HG03521 (cell line): ENCODE results near the gene UMAD1.

Source experiments
- ATAC-seq: cut with Tn5 transposase; IDR thresholded peaks from one replicate; pipeline ENCODE4 v1.9.1; 2021; ENCODE audit warnings: mild to moderate bottlenecking, moderate library complexity; ENCODE audit not compliant: unreplicated experiment

Gene UMAD1

DNA sequence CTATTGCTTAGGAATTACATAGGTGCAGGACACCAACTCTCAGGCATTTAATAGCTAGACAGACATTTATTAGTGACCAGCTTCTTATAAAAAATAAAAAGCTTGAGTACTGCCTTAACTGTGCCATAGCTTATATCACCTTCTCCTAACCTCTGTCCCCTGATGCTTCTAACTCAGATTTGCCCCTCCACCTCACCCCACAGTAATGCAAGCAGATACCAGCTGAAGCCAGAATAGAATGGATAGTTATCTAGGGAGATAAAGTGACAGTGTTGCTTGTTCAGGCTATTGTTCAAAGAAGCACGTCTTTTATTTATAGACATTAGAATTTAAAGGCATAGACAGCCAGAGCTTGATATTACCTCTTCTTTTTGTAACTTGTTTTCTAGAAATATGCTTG lies 228.5 kb downstream of the UMAD1 start:
- no peak for ATAC-seq

DNA sequence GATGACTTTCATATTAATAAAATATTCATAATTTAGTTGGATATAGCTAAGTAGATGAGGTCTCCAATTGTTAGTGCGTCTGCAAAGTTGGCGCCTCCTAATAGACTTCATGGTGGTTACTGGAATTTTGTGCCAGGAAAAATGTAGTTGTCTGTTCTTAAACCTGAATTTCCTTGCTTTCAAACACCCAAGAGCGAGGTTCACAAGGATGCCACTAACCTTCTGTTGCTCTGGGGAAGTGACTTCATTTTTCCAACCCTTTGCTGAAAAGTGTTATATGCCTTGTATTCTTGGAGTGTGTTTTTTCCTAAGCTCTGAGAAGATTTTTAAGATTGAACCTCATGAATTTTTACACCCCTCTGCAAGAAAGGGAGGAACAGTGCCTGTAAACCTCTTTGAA lies 229.1 kb downstream of the UMAD1 start:
- ATAC-seq: no peak

- no peak for ATAC-seq
These were observed 230.0 kb downstream of the UMAD1 start for GRCh38 chr7:7870555-7870954.

GRCh38 chr7:7876419-7876818 lies 235.9 kb downstream of the UMAD1 start:
- no peak for ATAC-seq

DNA sequence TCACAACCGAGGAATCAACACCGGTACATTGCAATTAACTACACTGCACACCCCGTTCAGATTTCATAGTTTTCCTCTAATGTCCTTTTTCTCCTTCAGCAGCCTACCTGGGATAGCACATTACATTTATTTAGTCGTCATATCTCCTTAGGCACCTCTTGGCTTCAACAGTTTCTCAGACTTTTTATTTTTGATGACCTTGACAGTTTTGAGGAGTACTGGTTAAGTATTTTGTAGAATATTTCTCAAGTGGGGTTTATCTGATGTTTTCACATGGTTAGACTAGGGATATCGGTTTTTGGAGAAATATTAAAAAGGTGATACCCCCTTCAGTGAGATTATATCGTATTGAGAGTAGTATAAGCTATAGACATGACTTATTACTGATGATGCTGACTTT lies 241.0 kb downstream of the UMAD1 start:
- no peak for ATAC-seq

GRCh38 chr7:7882888-7883287 lies 242.3 kb downstream of the UMAD1 start:
- no peak for ATAC-seq

GRCh38 chr7:7883394-7883793 lies 242.8 kb downstream of the UMAD1 start:
- no peak for ATAC-seq

- ATAC-seq: no peak
These were observed 244.3 kb downstream of the UMAD1 start for GRCh38 chr7:7884855-7885254.

- no peak for ATAC-seq
These were observed 249.4 kb downstream of the UMAD1 start for GRCh38 chr7:7889791-7890568.

GRCh38 chr7:7895004-7895650 lies 254.6 kb downstream of the UMAD1 start:
- ATAC-seq: no peak

GRCh38 chr7:7895754-7896153 lies 255.2 kb downstream of the UMAD1 start:
- no peak for ATAC-seq

- no peak for ATAC-seq
These were observed 257.0 kb downstream of the UMAD1 start for GRCh38 chr7:7897509-7897908.

DNA sequence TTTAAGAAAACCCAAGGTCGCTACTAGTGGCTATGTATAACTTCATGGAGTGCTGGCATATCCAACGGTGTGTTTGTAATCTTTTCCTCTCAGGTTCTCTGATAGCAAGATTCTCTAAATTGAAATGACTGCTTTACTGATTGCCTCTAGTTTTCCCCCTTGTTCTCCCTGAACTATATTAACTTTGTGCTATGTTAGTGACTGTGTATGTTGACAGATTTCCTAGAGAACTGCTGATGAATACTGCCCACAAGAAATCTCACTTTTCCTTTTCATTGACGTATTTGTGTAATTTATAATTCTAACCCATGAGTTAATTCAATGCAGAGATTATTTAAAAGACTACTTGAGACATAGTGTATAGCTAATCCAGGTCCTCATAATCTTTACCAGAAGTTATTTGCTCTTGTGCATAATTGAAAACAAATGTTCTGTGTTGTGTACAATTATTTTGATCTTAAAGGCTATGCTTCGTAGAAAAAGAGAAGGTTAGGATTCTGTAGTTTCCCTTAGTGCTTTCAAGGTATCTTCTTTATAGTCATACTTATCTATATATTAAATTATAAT lies 257.5 kb downstream of the UMAD1 start:
- ATAC-seq: no peak

GRCh38 chr7:7902845-7903244 lies 262.3 kb downstream of the UMAD1 start:
- ATAC-seq: no peak

DNA sequence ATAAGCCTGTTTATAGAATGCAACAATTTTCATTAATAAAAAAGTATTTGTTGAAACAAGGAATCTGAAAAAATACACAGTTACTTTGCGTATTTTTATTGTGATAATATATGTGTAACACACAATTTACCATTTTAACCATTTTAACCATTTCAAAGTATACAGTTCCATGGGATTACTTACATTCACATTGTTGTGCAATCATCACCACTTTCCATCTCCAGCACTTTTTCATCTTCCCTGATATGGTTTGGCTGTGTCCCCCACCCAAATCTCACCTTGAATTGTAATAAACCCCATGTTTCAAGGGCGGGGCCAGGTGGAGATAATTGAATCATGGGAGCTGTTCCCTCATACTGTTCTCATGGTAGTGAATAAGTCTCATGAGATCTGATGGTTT lies 266.8 kb downstream of the UMAD1 start:
- no peak for ATAC-seq

DNA sequence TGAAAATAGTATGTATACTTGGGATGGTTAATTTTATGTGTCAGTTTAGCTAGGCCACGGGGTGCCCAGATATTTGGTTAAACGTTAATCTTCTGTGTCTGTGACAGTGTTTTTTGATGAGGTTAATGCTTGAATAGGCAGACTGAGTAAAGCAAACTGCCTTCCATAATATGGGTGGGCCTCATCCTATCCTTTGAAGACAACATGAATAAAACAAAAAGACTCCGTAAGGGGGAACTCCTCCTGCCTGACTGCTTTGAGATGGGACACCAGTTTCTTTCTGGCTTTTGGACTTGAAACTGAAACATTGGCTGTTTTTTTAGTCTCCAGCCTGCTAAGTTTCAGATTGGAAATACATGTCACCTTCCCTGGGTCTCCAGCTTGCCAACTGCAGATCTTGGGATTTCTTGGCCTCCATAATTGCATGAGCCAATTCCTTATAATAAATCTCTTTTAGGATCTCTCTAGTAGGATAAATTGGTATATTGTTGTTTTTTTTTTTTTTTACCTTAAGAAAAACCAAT lies 268.1 kb downstream of the UMAD1 start:
- no peak for ATAC-seq

DNA sequence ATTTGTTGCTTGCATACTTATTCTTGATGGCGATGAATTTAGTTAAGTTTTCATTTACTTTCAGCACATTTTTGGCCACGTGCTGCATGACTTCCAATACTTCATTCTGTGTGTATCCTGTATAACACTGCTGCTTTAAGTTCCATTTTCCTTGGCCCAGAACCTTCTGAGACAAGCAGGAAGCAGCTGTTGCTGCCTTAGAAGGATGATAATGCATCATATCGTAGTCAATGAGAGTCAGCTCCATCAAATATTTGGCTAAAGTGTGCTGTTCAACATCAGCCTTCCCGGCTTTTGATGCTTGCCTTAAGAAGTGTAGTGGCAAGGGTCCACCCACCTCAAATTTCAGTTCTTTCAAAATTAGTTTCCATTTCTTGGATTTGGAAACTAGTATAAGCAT lies 268.8 kb downstream of the UMAD1 start:
- ATAC-seq: no peak

DNA sequence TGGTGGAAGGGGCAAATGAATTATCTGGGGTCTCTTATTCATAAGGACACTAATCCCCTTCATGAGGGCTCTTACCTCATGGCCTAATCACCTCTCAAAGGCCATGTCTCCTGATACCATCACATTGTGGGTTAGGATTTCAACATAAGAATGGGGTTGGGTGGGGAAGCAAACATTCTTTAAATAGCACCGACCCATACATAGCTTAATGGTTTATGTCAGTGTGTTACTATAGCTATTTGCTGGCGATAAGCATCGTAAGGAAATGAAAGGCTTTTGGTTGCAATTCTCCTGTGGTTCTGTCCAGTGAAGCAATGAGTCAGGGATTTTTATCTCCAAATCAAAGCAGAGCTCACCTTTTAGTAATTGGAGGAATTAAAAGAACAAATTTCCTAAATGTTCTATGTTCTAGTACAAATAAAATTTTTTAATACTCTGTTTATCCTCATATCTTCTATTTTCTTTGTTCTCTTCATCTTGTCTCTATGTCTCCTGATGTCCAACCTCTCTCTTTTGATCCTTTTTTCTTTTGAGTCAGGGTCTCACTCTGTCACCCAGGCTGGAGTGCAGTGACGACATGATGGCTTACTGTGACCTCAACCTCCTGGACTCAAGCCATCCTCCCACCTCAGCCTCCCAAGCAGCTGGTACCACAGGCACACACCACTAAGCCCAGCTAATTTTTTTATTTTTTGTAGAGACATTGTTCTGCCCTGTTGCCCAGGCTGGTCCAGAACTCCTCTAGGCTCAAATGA lies 271.0 kb downstream of the UMAD1 start:
- ATAC-seq: no peak

DNA sequence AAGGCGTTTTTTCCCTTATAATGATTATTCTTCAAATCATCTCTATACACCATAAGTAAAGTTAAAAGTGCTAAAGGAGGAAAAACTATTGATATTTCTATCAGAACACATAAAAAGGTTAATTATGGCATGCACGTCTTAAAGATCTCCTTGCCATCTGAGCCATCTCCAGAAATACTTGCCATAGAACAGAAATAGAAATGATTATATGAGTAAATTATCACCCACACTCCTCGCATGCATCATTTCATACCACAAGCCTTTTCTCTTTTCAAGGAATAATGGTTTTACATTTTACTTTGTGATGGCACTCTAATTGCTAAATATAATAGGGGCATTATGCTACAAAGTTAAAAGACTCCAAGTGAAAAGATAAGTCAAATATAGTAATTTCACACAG lies 272.4 kb downstream of the UMAD1 start:
- ATAC-seq: no peak

GRCh38 chr7:7913504-7913903 lies 273.0 kb downstream of the UMAD1 start:
- no peak for ATAC-seq

DNA sequence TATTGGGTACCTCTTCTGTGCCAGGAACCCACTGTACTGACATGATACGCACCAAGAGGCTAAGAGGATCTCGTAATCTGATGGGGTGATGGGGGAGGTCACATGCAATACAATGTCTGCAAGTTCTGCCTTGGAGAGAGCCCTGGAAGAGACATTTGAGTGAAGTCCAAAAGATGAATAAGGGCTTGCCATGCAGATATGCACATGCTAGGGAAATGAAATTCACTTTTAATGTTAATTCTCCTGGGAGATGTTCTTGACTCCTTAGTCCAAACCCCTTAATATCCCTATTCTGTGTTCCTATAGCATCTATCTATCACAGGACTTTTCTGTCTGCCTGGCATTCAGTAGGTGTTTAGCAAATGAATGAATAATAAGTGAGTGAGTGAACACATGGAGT lies 274.0 kb downstream of the UMAD1 start:
- ATAC-seq: no peak
